GM12878 (cell line): ENCODE measurements around the gene ABHD1. TPM values are rescaled to one million over a fixed set of nuclear protein-coding genes. Genes with fewer than 3 reads are reported as not detected.

Source experiments
- CUX1 ChIP-seq: IDR thresholded peaks from 2 replicates; pipeline ENCODE4 v1.6.1; 2012; ENCODE audit warnings: improper control_type of control experiment, low read depth, low read length; ENCODE audit not compliant: insufficient replicate concordance
- DPF2 ChIP-seq: fragments of 450-650 bp; IDR thresholded peaks from 2 replicates; pipeline ENCODE4 v1.6.1; 2017; ENCODE audit warnings: mild to moderate bottlenecking
- ETV6 ChIP-seq, 2 experiments: fragments of 450-650 bp in 1 of 2; IDR thresholded peaks in 1 of 2; conservative IDR thresholded peaks in 1 of 2; 2 replicates each; pipeline ENCODE4 v1.6.1; 2014; ENCODE audit warnings: antibody characterized with exemption in 1 of 2, borderline replicate concordance in 1 of 2, low read depth in 1 of 2, mild to moderate bottlenecking in 1 of 2, moderate library complexity in 1 of 2
- RELA ChIP-seq: fragments of 450-650 bp; IDR thresholded peaks from 2 replicates; pipeline ENCODE4 v1.8.0; 2014; ENCODE audit warnings: borderline replicate concordance; ENCODE audit not compliant: partially characterized antibody
- polyA plus RNA-seq, 11 experiments: library from polyadenylated mRNA; depleted of rRNA in 4 of 11; unstranded in 6 of 11; stranded (reverse) in 5 of 11; fragments of >200 nt; fragmentation: Nextera tagmentation in 4 of 11; fragmentation: Illumina TruSeq in 1 of 11; extraction: Ambion mirVana in 4 of 11; extraction: Trizol in 1 of 11; gene quantifications; 1 replicate in 1 of 11; 2 replicates in 10 of 11; pipeline versions ENCODE4 v1.2.1 to v1.2.3, GENCODE V29; 2011 to 2016; ENCODE audit warnings: inconsistent platforms in 2 of 11, missing spikeins in 2 of 11, low read depth in 1 of 11
- total RNA-seq, 4 experiments: library from RNA; depleted of rRNA in 3 of 4; stranded (reverse); fragments of >200 nt in 3 of 4; fragmentation: Illumina TruSeq in 1 of 4; extraction: Trizol in 1 of 4; gene quantifications; 2 replicates each; pipeline versions ENCODE4 v1.2.1 to v1.2.3, GENCODE V29; 2013 to 2021

Gene ABHD1
- total and polyA plus RNA-seq, 10 of the 15 experiments (the other 5 are each of a cell fraction or from before 2014, with no cell fraction given) = 0.04 to 0.35 (median 0.17) TPM; not detected in 2

- TF ChIP-seq CUX1 (no peak), RELA (no peak), ETV6 (conservative IDR thresholded peaks at IDR 0.05 in 1 of 2, IDR thresholded peaks at IDR 0.05 in 1 of 2; ENCODE audit: borderline replicate concordance in 1 of 2, low read depth in 1 of 2) (no peak), DPF2 (no peak)
- TF ChIP-seq, all 136 proteins: peak for 0
Observed at GRCh38 chr2:27089111-27089954, 34.3 kb upstream of the ABHD1 start (continued).
